ENCODE data around the gene GMCL2.

The GMCL2 gene

GRCh38 chr5:178162481-178162880 lies 24.7 kb downstream of the GMCL2 start:
- H3K9me3 ChIP-seq (ENCODE audit: control insufficient read depth in 1 of 2, low read length in 2 of 2) = no peaks in the 10 kb centered on the region
- H3K27ac ChIP-seq (ENCODE audit: low read depth, low read length) = no peak overlapping the region
- no peaks in the 10 kb centered on the region for H3K36me3 ChIP-seq (ENCODE audit: control insufficient read depth in 1 of 2, insufficient read depth in 2 of 2, low read length in 2 of 2)
- peaks cover 5 to 6% of the 10 kb centered on the region in 2 donors for H3K27me3 ChIP-seq (ENCODE audit: control insufficient read depth in 1 of 2, insufficient read depth in 2 of 2, low read length in 2 of 2)
- no peak overlapping the region for H3K9ac ChIP-seq (ENCODE audit: low read depth in 1 of 2, low read length in 2 of 2)
- peaks cover 8% of the 10 kb centered on the region in 2 donors for H3K4me1 ChIP-seq (ENCODE audit: control insufficient read depth in 1 of 2, insufficient read depth in 2 of 2, low read length in 2 of 2)
- H3K4me3 ChIP-seq (ENCODE audit: low read depth in 1 of 2, low read length in 2 of 2) = no peak overlapping the region

DNA sequence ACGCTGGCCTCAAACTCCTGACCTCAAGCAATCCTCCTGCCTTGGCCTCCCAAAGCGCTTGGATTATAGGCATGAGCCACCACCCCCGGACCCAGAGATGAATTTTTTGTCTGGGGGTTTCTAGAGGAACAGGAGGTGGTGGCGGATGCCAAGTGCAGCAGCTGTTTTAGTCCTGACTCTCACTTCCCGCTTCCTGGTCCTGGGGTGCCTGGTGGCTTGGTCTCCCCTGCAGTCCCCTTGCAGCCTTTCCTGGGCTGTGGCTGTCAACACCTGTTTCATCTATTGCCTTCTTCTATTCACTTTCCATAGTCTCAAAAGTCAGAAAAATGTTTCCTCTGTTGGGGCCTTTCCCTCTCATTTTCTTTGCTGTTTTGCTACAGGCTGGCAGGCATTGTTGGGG lies 27.0 kb downstream of the GMCL2 start:
- no peak overlapping the region for H3K27ac ChIP-seq (ENCODE audit: low read depth, low read length)
- H3K4me1 ChIP-seq (ENCODE audit: control insufficient read depth in 1 of 2, insufficient read depth in 2 of 2, low read length in 2 of 2) = peaks cover 8% of the 10 kb centered on the region in 2 donors
- H3K27me3 ChIP-seq (ENCODE audit: control insufficient read depth in 1 of 2, insufficient read depth in 2 of 2, low read length in 2 of 2) = peaks cover 5 to 6% of the 10 kb centered on the region in 2 donors
- H3K9me3 ChIP-seq (ENCODE audit: control insufficient read depth in 1 of 2, low read length in 2 of 2) = no peaks in the 10 kb centered on the region
- H3K4me3 ChIP-seq (ENCODE audit: low read depth in 1 of 2, low read length in 2 of 2) = no peak overlapping the region
- H3K36me3 ChIP-seq (ENCODE audit: control insufficient read depth in 1 of 2, insufficient read depth in 2 of 2, low read length in 2 of 2) = no peaks in the 10 kb centered on the region
- no peak overlapping the region for H3K9ac ChIP-seq (ENCODE audit: low read depth in 1 of 2, low read length in 2 of 2)

- Histone ChIP-seq H3K27ac (ENCODE audit: low read depth, low read length) (no peak overlapping the region), H3K4me3 (ENCODE audit: low read depth in 1 of 2, low read length in 2 of 2) (no peak overlapping the region), H3K9me3 (ENCODE audit: control insufficient read depth in 1 of 2, low read length in 2 of 2) (no peaks in the 10 kb centered on the region), H3K9ac (ENCODE audit: low read depth in 1 of 2, low read length in 2 of 2) (no peak overlapping the region), H3K27me3 (ENCODE audit: control insufficient read depth in 1 of 2, insufficient read depth in 2 of 2, low read length in 2 of 2) (no peaks in the 10 kb centered on the region), H3K4me1 (ENCODE audit: control insufficient read depth in 1 of 2, insufficient read depth in 2 of 2, low read length in 2 of 2) (peaks cover 7 to 21% of the 10 kb centered on the region in 2 donors), H3K36me3 (ENCODE audit: control insufficient read depth in 1 of 2, insufficient read depth in 2 of 2, low read length in 2 of 2) (peaks cover 0 to 15% of the 10 kb centered on the region in 2 donors)
These were observed 32.1 kb downstream of the GMCL2 start for GRCh38 chr5:178155065-178155464.

DNA sequence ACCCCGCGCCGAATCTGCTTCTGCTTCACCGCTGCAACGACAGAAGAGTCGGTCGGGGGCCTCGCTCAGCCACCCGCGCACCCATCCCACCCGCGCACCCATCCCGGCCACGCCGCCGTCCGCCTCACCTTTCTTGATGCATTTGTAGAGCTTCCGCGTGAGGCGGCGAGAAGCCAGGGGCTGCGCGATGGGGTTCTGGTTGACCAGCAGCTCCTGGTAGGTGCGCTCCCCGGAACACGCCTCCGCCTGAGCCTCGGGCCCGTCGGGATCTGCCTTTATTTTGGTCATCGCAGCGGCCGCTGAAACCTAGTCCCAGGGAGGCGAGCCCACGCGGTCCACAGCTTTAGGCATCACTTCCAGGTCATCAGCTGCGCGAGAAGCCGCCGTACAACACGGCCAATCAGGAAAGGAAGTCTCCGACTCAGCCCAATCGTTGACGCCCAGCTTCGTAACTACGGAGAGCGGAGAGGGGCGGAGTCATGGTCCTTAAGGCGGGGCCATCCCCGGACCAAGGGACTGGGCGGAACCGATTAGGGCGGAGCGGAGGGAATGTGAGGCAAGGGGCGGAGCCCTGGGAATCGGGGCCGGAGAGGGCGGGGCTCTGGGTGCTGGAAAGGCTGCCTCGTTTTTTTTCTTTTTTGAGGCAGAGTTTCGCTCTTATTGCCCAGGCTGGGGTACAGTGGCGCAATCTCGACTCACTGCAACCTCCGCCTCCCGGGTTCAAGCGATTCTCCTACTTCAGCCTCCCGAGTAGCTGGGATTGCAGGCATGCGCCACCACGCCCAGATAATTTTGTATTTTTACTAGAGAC lies 33.4 kb downstream of the GMCL2 start, which contains the start of gene NHP2:
TSS of gene NHP2 (minus strand) at position 356 of the 811 bp plus-strand sequence. CDS start at position 288, 68 bp downstream.
- peaks cover 7 to 21% of the 10 kb centered on the region in 2 donors for H3K4me1 ChIP-seq (ENCODE audit: control insufficient read depth in 1 of 2, insufficient read depth in 2 of 2, low read length in 2 of 2)
- peak within 1 kb of the TSS; percentile 12 to 58 for H3K9ac ChIP-seq (ENCODE audit: low read depth in 1 of 2, low read length in 2 of 2)
- H3K27me3 ChIP-seq (ENCODE audit: control insufficient read depth in 1 of 2, insufficient read depth in 2 of 2, low read length in 2 of 2) = no peaks in the 10 kb centered on the region
- H3K9me3 ChIP-seq (ENCODE audit: control insufficient read depth in 1 of 2, low read length in 2 of 2) = no peaks in the 10 kb centered on the region
- H3K36me3 ChIP-seq (ENCODE audit: control insufficient read depth in 1 of 2, insufficient read depth in 2 of 2, low read length in 2 of 2) = peaks cover 6 to 28% of the 10 kb centered on the region in 2 donors
- H3K4me3 ChIP-seq (ENCODE audit: low read depth in 1 of 2, low read length in 2 of 2) = peak within 1 kb of the TSS; percentile 73 to 80
- H3K27ac ChIP-seq (ENCODE audit: low read depth, low read length) = no peak within 1 kb of the TSS

DNA sequence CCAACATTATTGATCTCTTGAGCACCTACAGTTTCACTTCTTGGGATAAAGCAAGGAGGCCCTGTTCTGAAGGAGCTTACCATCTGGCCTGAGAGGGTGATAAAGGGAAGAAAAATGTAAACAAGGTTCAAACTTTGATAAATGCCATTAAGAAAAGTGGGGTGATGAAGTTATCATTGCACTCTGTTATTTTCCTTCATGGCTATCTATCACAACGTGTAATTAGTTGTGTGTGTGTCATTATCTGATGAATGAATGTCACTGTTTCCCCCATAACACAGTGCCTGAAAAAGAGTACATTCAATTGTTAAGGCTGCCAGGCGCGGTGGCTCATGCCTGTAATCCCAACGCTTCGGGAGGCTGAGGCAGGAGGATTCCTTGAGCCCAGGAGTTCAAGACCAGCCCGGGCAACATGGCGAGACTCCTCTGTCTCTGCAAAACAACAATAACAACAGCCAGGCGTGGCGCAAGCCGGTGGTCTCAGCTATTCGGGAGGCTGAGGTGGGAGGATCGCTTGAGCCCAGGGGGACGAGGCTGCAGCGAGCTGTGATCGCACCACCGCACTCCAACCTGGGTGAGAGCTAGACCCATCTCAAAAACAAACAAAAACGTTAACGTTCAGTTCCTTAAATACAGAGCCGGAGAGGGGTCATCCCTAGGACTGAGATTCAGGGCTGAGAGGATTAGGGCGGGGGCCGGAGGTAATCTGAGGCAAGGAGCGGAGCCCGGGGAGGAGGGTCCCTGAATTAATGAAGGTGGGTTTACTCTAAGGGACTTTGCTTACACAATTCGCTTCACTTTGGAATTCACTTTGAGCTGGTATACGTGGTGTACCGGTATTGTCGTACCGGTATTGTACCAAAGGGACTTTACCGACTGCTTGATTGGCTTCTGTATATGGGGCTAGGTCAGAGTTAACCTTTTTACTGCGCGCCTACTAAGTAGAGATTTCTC lies 34.4 kb downstream of the GMCL2 start:
- H3K4me1 ChIP-seq (ENCODE audit: control insufficient read depth in 1 of 2, insufficient read depth in 2 of 2, low read length in 2 of 2) = peaks cover 7 to 21% of the 10 kb centered on the region in 2 donors
- peaks cover 13 to 38% of the 10 kb centered on the region in 2 donors for H3K36me3 ChIP-seq (ENCODE audit: control insufficient read depth in 1 of 2, insufficient read depth in 2 of 2, low read length in 2 of 2)
- peak overlapping the region; percentile 12 to 58 for H3K9ac ChIP-seq (ENCODE audit: low read depth in 1 of 2, low read length in 2 of 2)
- no peak overlapping the region for H3K27ac ChIP-seq (ENCODE audit: low read depth, low read length)
- no peaks in the 10 kb centered on the region for H3K27me3 ChIP-seq (ENCODE audit: control insufficient read depth in 1 of 2, insufficient read depth in 2 of 2, low read length in 2 of 2)
- H3K9me3 ChIP-seq (ENCODE audit: control insufficient read depth in 1 of 2, low read length in 2 of 2) = no peaks in the 10 kb centered on the region
- H3K4me3 ChIP-seq (ENCODE audit: low read depth in 1 of 2, low read length in 2 of 2) = peak overlapping the region; percentile 73 to 80

DNA sequence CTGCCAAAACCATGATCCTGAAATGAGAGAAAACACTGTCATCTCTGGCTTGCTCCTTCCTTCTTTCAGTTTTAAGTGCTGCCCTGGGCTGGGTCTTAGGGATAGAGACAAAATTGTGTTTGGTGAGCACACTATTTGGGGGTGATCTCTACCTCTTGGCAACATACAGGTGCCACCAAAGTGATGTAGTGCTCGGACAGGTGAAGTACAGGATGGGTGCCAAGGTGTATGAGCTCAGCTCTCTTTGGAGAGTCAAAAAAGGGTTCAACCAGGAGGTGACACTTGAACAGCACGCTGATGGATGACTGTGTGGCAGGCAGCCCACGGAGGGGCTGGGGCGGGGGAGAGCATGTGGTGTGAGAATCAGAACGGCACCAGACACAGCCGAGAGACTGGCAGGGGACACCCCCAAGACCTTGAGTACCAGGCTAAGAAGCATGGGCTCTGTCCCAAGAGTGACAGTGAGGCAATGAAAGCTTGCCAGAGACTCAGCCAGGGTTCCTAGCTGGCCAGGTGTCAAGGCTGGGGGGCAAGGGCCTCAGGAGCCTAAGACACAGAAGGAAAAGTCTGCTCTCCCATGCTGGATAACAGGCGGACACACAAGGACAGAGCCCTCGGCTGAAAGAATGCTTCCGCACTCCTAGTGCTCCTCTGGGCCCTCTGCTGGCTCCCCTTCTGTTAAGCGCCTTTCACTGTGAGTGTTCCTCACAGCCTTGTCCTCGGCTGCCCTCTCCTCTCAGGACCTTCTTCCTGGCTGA lies 36.0 kb downstream of the GMCL2 start:
- Histone ChIP-seq H3K36me3 (ENCODE audit: control insufficient read depth in 1 of 2, insufficient read depth in 2 of 2, low read length in 2 of 2) (peaks cover 28 to 54% of the 10 kb centered on the region in 2 donors), H3K4me3 (ENCODE audit: low read depth in 1 of 2, low read length in 2 of 2) (no peak overlapping the region), H3K9me3 (ENCODE audit: control insufficient read depth in 1 of 2, low read length in 2 of 2) (no peaks in the 10 kb centered on the region), H3K27me3 (ENCODE audit: control insufficient read depth in 1 of 2, insufficient read depth in 2 of 2, low read length in 2 of 2) (no peaks in the 10 kb centered on the region), H3K4me1 (ENCODE audit: control insufficient read depth in 1 of 2, insufficient read depth in 2 of 2, low read length in 2 of 2) (peaks cover 7 to 21% of the 10 kb centered on the region in 2 donors), H3K27ac (ENCODE audit: low read depth, low read length) (no peak overlapping the region), H3K9ac (ENCODE audit: low read depth in 1 of 2, low read length in 2 of 2) (no peak overlapping the region)

GRCh38 chr5:178149199-178149932 lies 37.8 kb downstream of the GMCL2 start:
- Histone ChIP-seq H3K36me3 (ENCODE audit: control insufficient read depth in 1 of 2, insufficient read depth in 2 of 2, low read length in 2 of 2) (peaks cover 28 to 64% of the 10 kb centered on the region in 2 donors), H3K27me3 (ENCODE audit: control insufficient read depth in 1 of 2, insufficient read depth in 2 of 2, low read length in 2 of 2) (no peaks in the 10 kb centered on the region), H3K9me3 (ENCODE audit: control insufficient read depth in 1 of 2, low read length in 2 of 2) (no peaks in the 10 kb centered on the region), H3K4me1 (ENCODE audit: control insufficient read depth in 1 of 2, insufficient read depth in 2 of 2, low read length in 2 of 2) (peaks cover 7 to 18% of the 10 kb centered on the region in 2 donors), H3K9ac (ENCODE audit: low read depth in 1 of 2, low read length in 2 of 2) (no peak overlapping the region), H3K4me3 (ENCODE audit: low read depth in 1 of 2, low read length in 2 of 2) (no peak overlapping the region), H3K27ac (ENCODE audit: low read depth, low read length) (no peak overlapping the region)

- H3K27me3 ChIP-seq (ENCODE audit: control insufficient read depth in 1 of 2, insufficient read depth in 2 of 2, low read length in 2 of 2) = no peaks in the 10 kb centered on the region
- no peak overlapping the region for H3K27ac ChIP-seq (ENCODE audit: low read depth, low read length)
- no peak overlapping the region for H3K4me3 ChIP-seq (ENCODE audit: low read depth in 1 of 2, low read length in 2 of 2)
- no peak overlapping the region for H3K9ac ChIP-seq (ENCODE audit: low read depth in 1 of 2, low read length in 2 of 2)
- no peaks in the 10 kb centered on the region for H3K9me3 ChIP-seq (ENCODE audit: control insufficient read depth in 1 of 2, low read length in 2 of 2)
- H3K36me3 ChIP-seq (ENCODE audit: control insufficient read depth in 1 of 2, insufficient read depth in 2 of 2, low read length in 2 of 2) = peaks cover 38 to 83% of the 10 kb centered on the region in 2 donors
- H3K4me1 ChIP-seq (ENCODE audit: control insufficient read depth in 1 of 2, insufficient read depth in 2 of 2, low read length in 2 of 2) = peaks cover 0 to 8% of the 10 kb centered on the region in 2 donors
These were observed 39.8 kb downstream of the GMCL2 start for GRCh38 chr5:178147406-178147805.

Measured in duodenal mucosa (tissue), 2 donors.